GM06990 (cell line): ENCODE results near the gene SMC3.

ENCODE experiments used
- DNase-seq: peaks from one replicate; pipeline ENCODE4 v3.0.0-alpha.2; 2011; ENCODE audit not compliant: insufficient read length; ENCODE audit errors: extremely low read depth
- H3K27me3 ChIP-seq: replicated peaks from 2 replicates; pipeline ENCODE4 v1.6.0; 2011; ENCODE audit warnings: low read length; ENCODE audit not compliant: control insufficient read depth, insufficient read depth
- H3K36me3 ChIP-seq: 2 replicates; pipeline ENCODE4 v1.5.1; 2011; ENCODE audit warnings: low read length; ENCODE audit not compliant: control insufficient read depth, insufficient read depth
- H3K4me3 ChIP-seq: replicated peaks from 2 replicates; pipeline ENCODE4 v1.5.1; 2011; ENCODE audit warnings: low read depth, mild to moderate bottlenecking, control low read depth, low read length
- TF ChIP-seq, protein P1 (sequence below): IDR thresholded peaks from 2 replicates; pipeline ENCODE4 v1.5.1; 2011; ENCODE audit warnings: low read length, control low read depth, mild to moderate bottlenecking, inconsistent platforms; ENCODE audit not compliant: insufficient read depth, poor library complexity, severe bottlenecking

SMC3 gene

GRCh38 chr10:110572862-110573261 is 5.4 kb downstream of the SMC3 start:
- no peak for DNase-seq
- Histone ChIP-seq H3K4me3 (no peak overlapping the region), H3K27me3 (no peaks in the 10 kb centered on the region), H3K36me3 (peaks cover 3% of the 10 kb centered on the region)
- TF ChIP-seq, protein P1, sequence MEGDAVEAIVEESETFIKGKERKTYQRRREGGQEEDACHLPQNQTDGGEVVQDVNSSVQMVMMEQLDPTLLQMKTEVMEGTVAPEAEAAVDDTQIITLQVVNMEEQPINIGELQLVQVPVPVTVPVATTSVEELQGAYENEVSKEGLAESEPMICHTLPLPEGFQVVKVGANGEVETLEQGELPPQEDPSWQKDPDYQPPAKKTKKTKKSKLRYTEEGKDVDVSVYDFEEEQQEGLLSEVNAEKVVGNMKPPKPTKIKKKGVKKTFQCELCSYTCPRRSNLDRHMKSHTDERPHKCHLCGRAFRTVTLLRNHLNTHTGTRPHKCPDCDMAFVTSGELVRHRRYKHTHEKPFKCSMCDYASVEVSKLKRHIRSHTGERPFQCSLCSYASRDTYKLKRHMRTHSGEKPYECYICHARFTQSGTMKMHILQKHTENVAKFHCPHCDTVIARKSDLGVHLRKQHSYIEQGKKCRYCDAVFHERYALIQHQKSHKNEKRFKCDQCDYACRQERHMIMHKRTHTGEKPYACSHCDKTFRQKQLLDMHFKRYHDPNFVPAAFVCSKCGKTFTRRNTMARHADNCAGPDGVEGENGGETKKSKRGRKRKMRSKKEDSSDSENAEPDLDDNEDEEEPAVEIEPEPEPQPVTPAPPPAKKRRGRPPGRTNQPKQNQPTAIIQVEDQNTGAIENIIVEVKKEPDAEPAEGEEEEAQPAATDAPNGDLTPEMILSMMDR = no peak

DNA sequence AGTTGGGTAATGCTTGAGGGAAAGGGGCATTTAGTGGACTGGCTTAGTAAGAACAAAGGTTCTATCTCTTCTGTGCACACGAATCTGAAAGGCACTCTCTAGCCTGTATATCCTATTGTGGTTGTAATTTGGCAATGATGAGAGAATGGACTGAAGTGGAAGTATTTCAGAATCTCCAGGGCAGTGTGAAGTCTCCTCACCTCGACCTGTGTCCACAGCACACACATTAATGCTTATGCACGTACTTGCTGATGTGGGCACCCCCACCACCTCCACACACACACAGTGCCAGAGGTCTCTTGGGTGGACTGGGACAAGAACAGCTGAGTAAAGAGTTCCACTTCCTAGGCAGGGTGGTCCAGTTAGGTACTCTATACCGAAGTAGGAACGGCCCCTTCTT is 6.9 kb downstream of the SMC3 start:
- DNase-seq = no peak
- H3K4me3 ChIP-seq = no peak overlapping the region
- peaks cover 4% of the 10 kb centered on the region for H3K36me3 ChIP-seq
- TF ChIP-seq, protein P1 = no peak
- no peaks in the 10 kb centered on the region for H3K27me3 ChIP-seq

- Histone ChIP-seq H3K4me3 (no peak overlapping the region), H3K36me3 (peaks cover 4% of the 10 kb centered on the region), H3K27me3 (no peaks in the 10 kb centered on the region)
- TF ChIP-seq, protein P1 = no peak
- no peak for DNase-seq
Observed at GRCh38 chr10:110576220-110576619, 8.7 kb downstream of the SMC3 start.

DNA sequence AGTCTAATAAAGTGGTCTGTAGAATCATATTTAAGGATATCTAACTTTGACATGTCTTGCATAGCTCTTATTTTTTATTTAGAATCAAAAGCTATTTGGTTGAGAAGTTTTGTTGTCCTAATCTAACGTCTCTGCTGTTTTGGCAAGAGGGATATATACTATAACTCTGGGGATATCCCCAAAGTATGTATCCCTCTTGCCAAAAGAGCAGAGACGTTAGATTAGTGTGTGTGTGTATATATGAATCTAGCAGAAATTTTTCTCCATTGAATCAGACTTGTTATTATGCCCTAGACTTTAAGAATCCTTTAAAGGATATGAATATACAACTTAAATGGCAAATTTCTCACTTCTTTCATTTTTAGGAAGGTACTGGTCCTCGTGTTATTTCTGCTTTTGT is 9.6 kb downstream of the SMC3 start:
- peaks cover 4% of the 10 kb centered on the region for H3K36me3 ChIP-seq
- no peaks in the 10 kb centered on the region for H3K27me3 ChIP-seq
- TF ChIP-seq, protein P1 = no peak
- H3K4me3 ChIP-seq = no peak overlapping the region
- DNase-seq = no peak

DNA sequence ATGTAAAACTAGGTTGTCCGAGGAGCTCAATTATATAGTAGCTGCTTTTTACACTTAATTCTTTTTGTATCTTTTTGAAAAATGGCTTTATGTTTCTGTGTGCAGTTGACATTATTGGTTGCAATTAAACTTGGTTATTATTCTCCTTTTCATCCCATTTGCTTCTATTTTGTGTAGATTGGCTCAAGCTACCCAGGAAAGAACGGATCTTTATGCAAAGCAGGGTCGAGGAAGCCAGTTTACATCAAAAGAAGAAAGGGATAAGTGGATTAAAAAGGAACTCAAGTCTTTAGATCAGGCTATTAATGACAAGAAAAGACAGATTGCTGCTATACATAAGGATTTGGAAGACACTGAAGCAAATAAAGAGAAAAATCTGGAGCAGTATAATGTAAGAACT is 16.5 kb downstream of the SMC3 start:
- TF ChIP-seq, protein P1 = no peak
- peaks cover 8% of the 10 kb centered on the region for H3K36me3 ChIP-seq
- no peak for DNase-seq
- H3K4me3 ChIP-seq = no peak overlapping the region
- no peaks in the 10 kb centered on the region for H3K27me3 ChIP-seq

DNA sequence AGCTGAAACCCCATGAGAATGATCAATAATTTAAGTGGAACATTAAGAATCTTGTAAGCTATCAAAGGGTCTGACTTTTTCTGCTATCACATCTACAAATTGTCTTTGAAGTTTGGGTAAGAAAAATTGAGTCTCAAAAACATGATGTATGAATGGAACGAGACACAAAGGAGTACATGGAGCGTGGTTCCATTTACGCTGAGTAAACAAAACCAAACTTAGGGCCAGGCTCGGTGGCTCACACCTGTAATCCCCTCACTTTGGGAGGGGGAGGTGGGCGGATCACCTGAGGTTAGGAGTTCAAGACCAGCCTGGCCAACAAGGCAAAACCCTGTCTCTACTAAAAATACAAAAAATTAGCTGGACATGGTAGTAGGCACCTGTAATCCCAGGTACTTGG is 24.3 kb downstream of the SMC3 start:
- TF ChIP-seq, protein P1 = no peak
- no peaks in the 10 kb centered on the region for H3K27me3 ChIP-seq
- H3K36me3 ChIP-seq = peaks cover 7% of the 10 kb centered on the region
- no peak for DNase-seq
- no peak overlapping the region for H3K4me3 ChIP-seq
